Keratinocyte (primary cell): ENCODE results near the gene MYT1. TPM values are rescaled to one million over a fixed set of nuclear protein-coding genes. Genes with fewer than 3 reads are reported as not detected.

Source experiments
- DNase-seq: peaks from one replicate; pipeline ENCODE4 v3.0.0-alpha.2; 2011; ENCODE audit warnings: low read depth, missing footprints, low spot score
- FAIRE-seq: peaks from 2 replicates; lab custom pipeline; 2011; peaks lifted over from hg19 to GRCh38; lab: Jason Lieb, UNC
- H2AFZ ChIP-seq: 2 replicates; pipeline ENCODE4 v1.6.0; 2012; ENCODE audit warnings: low read length, control low read depth, inconsistent platforms; ENCODE audit not compliant: control insufficient read depth
- H3K27ac ChIP-seq: 2 replicates; pipeline ENCODE4 v1.5.1; 2011; ENCODE audit warnings: low read length; ENCODE audit not compliant: control insufficient read depth, insufficient read depth
- H3K27me3 ChIP-seq: 3 replicates; pipeline ENCODE4 v1.6.0; 2011; ENCODE audit warnings: low read length; ENCODE audit not compliant: control insufficient read depth, insufficient read depth; ENCODE audit errors: extremely low read depth
- H3K36me3 ChIP-seq, 2 experiments: 2 replicates in 1 of 2; 3 replicates in 1 of 2; pipeline ENCODE4 v1.5.1; 2011; ENCODE audit warnings: low read length in 2 of 2, mild to moderate bottlenecking in 1 of 2; ENCODE audit not compliant: control insufficient read depth in 2 of 2, insufficient read depth in 2 of 2; ENCODE audit errors: extremely low read depth in 1 of 2
- H3K4me1 ChIP-seq: 3 replicates; pipeline ENCODE4 v1.5.1; 2011; ENCODE audit warnings: low read length; ENCODE audit not compliant: control insufficient read depth, insufficient read depth; ENCODE audit errors: extremely low read depth
- H3K4me2 ChIP-seq: 3 replicates; pipeline ENCODE4 v1.6.0; 2011; ENCODE audit warnings: low read depth, low read length; ENCODE audit not compliant: control insufficient read depth, insufficient read depth; ENCODE audit errors: extremely low read depth
- H3K4me3 ChIP-seq, 3 experiments: fragments of 200-600 bp in 1 of 3; sonication (generic) in 1 of 3; 2 replicates in 2 of 3; 3 replicates in 1 of 3; pipeline ENCODE4 v1.5.1; 2011 to 2016; ENCODE audit warnings: low read length in 3 of 3, mild to moderate bottlenecking in 3 of 3, control low read depth in 2 of 3, inconsistent platforms in 1 of 3, low read depth in 1 of 3, mixed read lengths in 1 of 3, mixed run types in 1 of 3, moderate library complexity in 1 of 3; ENCODE audit not compliant: control insufficient read depth in 2 of 3, insufficient read depth in 2 of 3; ENCODE audit errors: extremely low read depth in 1 of 3
- H3K79me2 ChIP-seq: 2 replicates; pipeline ENCODE4 v1.6.0; 2012; ENCODE audit warnings: low read length; ENCODE audit not compliant: control insufficient read depth, insufficient read depth
- H3K9ac ChIP-seq: 3 replicates; pipeline ENCODE4 v1.6.0; 2011; ENCODE audit warnings: low read length; ENCODE audit not compliant: control insufficient read depth, insufficient read depth; ENCODE audit errors: extremely low read depth
- H3K9me1 ChIP-seq: 3 replicates; pipeline ENCODE4 v1.6.0; 2011; ENCODE audit warnings: low read length; ENCODE audit not compliant: control insufficient read depth, insufficient read depth; ENCODE audit errors: extremely low read depth
- H3K9me3 ChIP-seq: 2 replicates; pipeline ENCODE4 v1.5.1; 2012; ENCODE audit warnings: low read depth, low read length; ENCODE audit not compliant: control insufficient read depth
- H4K20me1 ChIP-seq: 3 replicates; pipeline ENCODE4 v1.6.0; 2011; ENCODE audit warnings: low read length; ENCODE audit not compliant: control insufficient read depth, insufficient read depth; ENCODE audit errors: extremely low read depth
- EZH2 ChIP-seq: IDR thresholded peaks from one replicate; pipeline ENCODE4 v1.6.1; 2012; ENCODE audit warnings: inconsistent platforms, mild to moderate bottlenecking, low read length, moderate library complexity
- dilution Hi-C: fragments of 300-500 bp; cut with MboI; formaldehyde crosslinking; loops from one replicate; pipeline ENCODE4 v1.7.0; 2020; ENCODE audit warnings: low sequenced_read_pairs; ENCODE audit not compliant: extremely low pct_ligation_motif_present
- polyA plus RNA-seq, 5 experiments: library from polyadenylated mRNA; depleted of rRNA in 3 of 5; stranded (reverse) in 3 of 5; stranded (forward) in 1 of 5; unstranded in 1 of 5; fragments of >200 nt; gene quantifications; 1 replicate in 1 of 5; 2 replicates in 3 of 5; 3 replicates in 1 of 5; pipeline versions ENCODE4 v1.2.1 to v1.2.3, GENCODE V29; 2011 to 2012; ENCODE audit warnings: missing spikeins in 2 of 5, low read depth in 1 of 5, low replicate concordance in 1 of 5
- TF ChIP-seq, protein P1 (sequence below), 3 experiments: IDR thresholded peaks in 1 of 3; conservative IDR thresholded peaks in 1 of 3; optimal IDR thresholded peaks in 1 of 3; 2 replicates in 2 of 3; 3 replicates in 1 of 3; pipeline versions ENCODE3 to v1.5.1; 2011; ENCODE audit warnings: low read length in 3 of 3, mild to moderate bottlenecking in 3 of 3, moderate library complexity in 2 of 3, control low read depth in 1 of 3, inconsistent platforms in 1 of 3; ENCODE audit not compliant: insufficient read depth in 2 of 3; ENCODE audit errors: extremely low read depth in 1 of 3

Gene MYT1
- polyA plus RNA-seq, 1 donor (not counting 4 experiments of a cell fraction or from before 2014, with no cell fraction given), result not detected

DNA sequence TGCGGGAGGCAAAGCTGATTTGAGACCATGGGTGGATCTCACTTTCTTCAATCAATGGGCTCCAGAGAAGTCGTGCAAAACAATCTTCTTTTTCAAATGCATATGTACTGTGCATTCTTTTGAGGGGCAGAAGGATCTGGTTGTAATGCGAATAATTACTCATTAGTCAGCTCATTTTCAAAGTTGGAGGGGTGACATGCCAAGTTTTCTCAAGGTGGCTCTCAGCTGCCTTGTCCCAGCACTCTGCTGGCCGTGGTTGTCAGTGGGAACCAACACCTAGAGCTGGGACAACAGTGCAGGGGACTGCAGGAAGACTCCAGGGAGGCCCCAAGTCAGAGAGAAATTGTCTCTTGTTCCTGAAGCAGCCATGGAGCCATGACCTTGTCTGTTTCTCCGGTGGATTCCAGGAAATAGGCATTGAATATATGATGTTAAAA lies 25.3 kb downstream of the MYT1 start:
- H3K4me3 ChIP-seq, result no peak overlapping the region
- H3K27me3 ChIP-seq, result peaks cover 9% of the 10 kb centered on the region
- no peaks in the 10 kb centered on the region for H3K4me1 ChIP-seq
- no peaks in the 10 kb centered on the region for H4K20me1 ChIP-seq
- H3K36me3 ChIP-seq, result no peaks in the 10 kb centered on the region
- no peak overlapping the region for H3K9ac ChIP-seq
- dilution Hi-C loops, result no loop called here
- no peaks in the 10 kb centered on the region for H3K79me2 ChIP-seq
- no peaks in the 10 kb centered on the region for H3K9me1 ChIP-seq
- TF ChIP-seq EZH2, result no peak
- TF ChIP-seq, protein P1, sequence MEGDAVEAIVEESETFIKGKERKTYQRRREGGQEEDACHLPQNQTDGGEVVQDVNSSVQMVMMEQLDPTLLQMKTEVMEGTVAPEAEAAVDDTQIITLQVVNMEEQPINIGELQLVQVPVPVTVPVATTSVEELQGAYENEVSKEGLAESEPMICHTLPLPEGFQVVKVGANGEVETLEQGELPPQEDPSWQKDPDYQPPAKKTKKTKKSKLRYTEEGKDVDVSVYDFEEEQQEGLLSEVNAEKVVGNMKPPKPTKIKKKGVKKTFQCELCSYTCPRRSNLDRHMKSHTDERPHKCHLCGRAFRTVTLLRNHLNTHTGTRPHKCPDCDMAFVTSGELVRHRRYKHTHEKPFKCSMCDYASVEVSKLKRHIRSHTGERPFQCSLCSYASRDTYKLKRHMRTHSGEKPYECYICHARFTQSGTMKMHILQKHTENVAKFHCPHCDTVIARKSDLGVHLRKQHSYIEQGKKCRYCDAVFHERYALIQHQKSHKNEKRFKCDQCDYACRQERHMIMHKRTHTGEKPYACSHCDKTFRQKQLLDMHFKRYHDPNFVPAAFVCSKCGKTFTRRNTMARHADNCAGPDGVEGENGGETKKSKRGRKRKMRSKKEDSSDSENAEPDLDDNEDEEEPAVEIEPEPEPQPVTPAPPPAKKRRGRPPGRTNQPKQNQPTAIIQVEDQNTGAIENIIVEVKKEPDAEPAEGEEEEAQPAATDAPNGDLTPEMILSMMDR (optimal IDR thresholded peaks at IDR 0.05 in 1 of 3, IDR thresholded peaks at IDR 0.05 in 1 of 3, conservative IDR thresholded peaks at IDR 0.05 in 1 of 3; ENCODE audit: extremely low read depth in 1 of 3, insufficient read depth in 2 of 3, low read length in 3 of 3), result no peak
- H2AFZ ChIP-seq, result no peak overlapping the region
- DNase-seq (no peak), FAIRE-seq (no peak)
- H3K9me3 ChIP-seq, result no peaks in the 10 kb centered on the region
- no peak overlapping the region for H3K27ac ChIP-seq
- no peak overlapping the region for H3K4me2 ChIP-seq

DNA sequence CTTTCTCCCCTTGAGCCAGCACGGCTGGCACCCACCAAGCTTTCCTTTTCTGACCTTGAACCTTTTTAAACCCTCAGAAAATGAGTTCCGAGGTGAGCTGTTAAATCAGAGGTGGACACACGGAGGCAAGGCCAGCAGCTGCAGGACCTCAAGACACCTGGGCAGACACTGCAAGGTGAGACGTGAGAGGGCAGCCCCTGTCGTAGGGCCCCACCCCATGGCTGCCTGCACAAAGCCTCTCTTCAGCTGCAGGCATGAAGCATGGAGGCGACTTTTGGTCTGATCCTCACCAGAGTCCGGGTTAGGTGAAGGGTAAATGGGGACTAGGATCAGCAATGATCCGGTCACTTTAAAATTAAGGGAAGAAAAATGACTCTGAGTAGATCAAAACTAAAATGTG lies 25.7 kb downstream of the MYT1 start:
- dilution Hi-C loops, result no loop called here
- H3K9ac ChIP-seq, result no peak overlapping the region
- H3K9me1 ChIP-seq, result no peaks in the 10 kb centered on the region
- no peak overlapping the region for H2AFZ ChIP-seq
- H3K9me3 ChIP-seq, result no peaks in the 10 kb centered on the region
- H4K20me1 ChIP-seq, result no peaks in the 10 kb centered on the region
- TF ChIP-seq, protein P1 (optimal IDR thresholded peaks at IDR 0.05 in 1 of 3, IDR thresholded peaks at IDR 0.05 in 1 of 3, conservative IDR thresholded peaks at IDR 0.05 in 1 of 3; ENCODE audit: extremely low read depth in 1 of 3, insufficient read depth in 2 of 3, low read length in 3 of 3), result no peak
- no peak for TF ChIP-seq EZH2
- H3K4me3 ChIP-seq, result no peak overlapping the region
- no peak overlapping the region for H3K4me2 ChIP-seq
- no peak overlapping the region for H3K27ac ChIP-seq
- H3K79me2 ChIP-seq, result no peaks in the 10 kb centered on the region
- DNase-seq (no peak), FAIRE-seq (no peak)
- peaks cover 9% of the 10 kb centered on the region for H3K27me3 ChIP-seq
- H3K36me3 ChIP-seq, result no peaks in the 10 kb centered on the region
- no peaks in the 10 kb centered on the region for H3K4me1 ChIP-seq
